SK-N-SH (cell line): ENCODE measurements around the gene TSPAN10.

Experiments
- CTCF ChIP-seq: fragments of 200-600 bp; sonication (generic); IDR thresholded peaks from 2 replicates; pipeline ENCODE4 v1.6.1; 2017; ENCODE audit warnings: antibody characterized with exemption, mild to moderate bottlenecking, moderate library complexity
- EP300 ChIP-seq, 2 experiments: IDR thresholded peaks; 2 replicates each; pipeline versions ENCODE4 v1.4.0 to v1.6.1; 2012; ENCODE audit warnings: borderline replicate concordance in 1 of 2, low read depth in 1 of 2, low read length in 1 of 2
- EZH2phosphoT487 ChIP-seq: fragments of 200-600 bp; sonication (generic); IDR thresholded peaks from 2 replicates; pipeline ENCODE4 v1.6.1; 2017; ENCODE audit warnings: low read depth, mixed run types, mild to moderate bottlenecking, antibody characterized with exemption, moderate library complexity, borderline replicate concordance
- GABPA ChIP-seq: IDR thresholded peaks from 2 replicates; pipeline ENCODE4 v1.4.0; 2012; ENCODE audit warnings: low read depth, mild to moderate bottlenecking
- MXI1 ChIP-seq: IDR thresholded peaks from 2 replicates; pipeline ENCODE4 v1.6.1; 2012; ENCODE audit warnings: mild to moderate bottlenecking, low read depth, low read length, improper control_type of control experiment
- NRF1 ChIP-seq: IDR thresholded peaks from 2 replicates; pipeline ENCODE4 v1.6.1; 2012; ENCODE audit warnings: low read depth, mild to moderate bottlenecking, low read length
- POLR2AphosphoS5 ChIP-seq: IDR thresholded peaks from 2 replicates; pipeline ENCODE4 v1.6.1; 2012; ENCODE audit warnings: low read depth, low read length
- REST ChIP-seq: IDR thresholded peaks from 2 replicates; pipeline ENCODE4 v1.6.1; 2012; ENCODE audit warnings: mild to moderate bottlenecking, low read depth, low read length, moderate library complexity
- SMC3 ChIP-seq: IDR thresholded peaks from 2 replicates; pipeline ENCODE4 v1.6.1; 2012; ENCODE audit warnings: low read depth, low read length, improper control_type of control experiment
- TEAD4 ChIP-seq: IDR thresholded peaks from 2 replicates; pipeline ENCODE4 v1.4.0; 2012; ENCODE audit warnings: mild to moderate bottlenecking, borderline replicate concordance; ENCODE audit not compliant: insufficient read depth
- USF2 ChIP-seq: fragments of 150-350 bp; IDR thresholded peaks from 2 replicates; pipeline ENCODE4 v1.6.1; 2017; ENCODE audit warnings: antibody characterized with exemption, low read length, low read depth, borderline replicate concordance

GRCh38 chr17:81601525-81602120, 35.4 kb upstream of the TSPAN10 start:
- TF ChIP-seq GABPA (no peak), TEAD4 (no peak), CTCF (peak; percentile 98), POLR2AphosphoS5 (no peak), USF2 (no peak), SMC3 (peak; percentile 79), EP300 (IDR thresholded peaks at IDR 0.05; ENCODE audit: borderline replicate concordance in 1 of 2, low read depth in 1 of 2, low read length in 1 of 2) (no peak), EZH2phosphoT487 (no peak), NRF1 (no peak), MXI1 (no peak), REST (no peak)
